Testis (tissue), 2 donors: ENCODE measurements around the gene ELMO3.

Experiments used
- CTCF ChIP-seq, 3 experiments: fragments of 450-650 bp in 2 of 3; fragments of 200-600 bp in 1 of 3; sonication (generic) in 1 of 3; IDR thresholded peaks; one replicate each; pipeline ENCODE4 v1.5.1; 2016 to 2019; ENCODE audit warnings: antibody characterized with exemption in 3 of 3, mild to moderate bottlenecking in 2 of 3, moderate library complexity in 1 of 3
- POLR2A ChIP-seq: fragments of 450-650 bp; IDR thresholded peaks from one replicate; pipeline ENCODE4 v1.6.1; 2017; ENCODE audit warnings: antibody characterized with exemption, mild to moderate bottlenecking, moderate library complexity

- TF ChIP-seq CTCF (IDR thresholded peaks at IDR 0.05) (no peak), POLR2A (no peak)
Observed at GRCh38 chr16:67233596-67233995, 34.7 kb downstream of the ELMO3 start.
